GM19351 (cell line): ENCODE measurements around the gene WNT5B.
A peak's percentile ranks its signal among the peaks of the same experiment; 100 is the strongest.

Experiments used
- ATAC-seq: cut with Tn5 transposase; IDR thresholded peaks from one replicate; pipeline ENCODE4 v1.9.1; 2021; ENCODE audit warnings: mild to moderate bottlenecking, moderate library complexity; ENCODE audit not compliant: unreplicated experiment

The WNT5B gene

DNA sequence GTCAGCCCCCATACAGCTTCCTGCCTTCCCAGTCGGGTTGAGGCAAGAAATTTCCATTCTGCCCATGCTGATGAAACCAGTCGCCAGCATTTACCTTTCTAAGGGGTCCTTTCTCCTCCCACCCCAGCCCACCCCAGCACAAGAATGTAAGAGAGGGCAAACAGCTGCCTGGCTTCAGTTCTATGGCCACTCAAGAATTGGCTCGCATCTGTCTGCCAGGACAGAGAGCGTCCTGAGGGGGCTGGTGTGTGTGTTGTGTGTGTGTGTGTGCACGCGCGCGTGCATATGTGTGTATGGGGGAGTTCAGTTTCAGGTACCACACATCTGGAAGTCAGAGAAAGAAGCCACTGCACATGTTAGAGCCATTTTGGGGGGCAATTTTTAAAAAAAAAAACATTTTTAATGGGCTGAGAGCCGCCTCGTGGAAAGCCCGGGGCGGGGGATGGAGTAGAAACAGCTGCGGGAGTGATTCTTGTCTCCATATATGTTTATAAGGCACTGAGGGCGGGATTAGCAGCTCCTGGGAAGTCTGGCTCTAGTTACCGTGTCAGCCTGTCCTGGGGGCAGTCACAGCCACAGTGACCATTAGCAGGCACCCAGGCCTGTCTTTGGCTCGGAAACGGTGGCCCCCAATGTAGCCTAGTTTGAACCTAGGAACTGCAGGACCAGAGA, at the start of gene WNT5B:
Gene WNT5B, plus strand, starts transcription at position 566 of the 672 bp plus-strand sequence. CDS start 2,124 bp downstream, outside the sequence.
- no peak for ATAC-seq

GRCh38 chr12:1579651-1580435, 49.2 kb upstream of the WNT5B start:
- ATAC-seq = no peak

DNA sequence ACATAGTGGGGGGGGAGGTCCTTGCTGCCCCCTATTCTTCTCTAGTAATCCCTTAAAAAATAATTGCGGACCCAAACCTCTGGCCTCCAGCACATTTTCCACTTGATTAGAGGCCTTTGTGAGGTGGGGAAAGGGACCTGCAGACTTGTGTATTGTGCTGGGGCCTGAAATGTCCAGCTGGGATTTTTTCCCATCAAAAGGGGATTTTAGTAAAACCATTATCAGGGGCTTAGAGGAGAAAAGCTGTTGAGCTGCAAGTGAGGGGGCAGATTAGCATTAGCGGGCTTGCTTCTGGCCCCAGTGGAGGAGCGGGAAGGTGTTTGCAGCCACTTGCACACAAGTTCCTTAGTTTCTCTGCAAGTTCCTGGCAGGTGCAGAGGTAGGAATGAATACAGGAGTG, 48.5 kb upstream of the WNT5B start:
- ATAC-seq = no peak

GRCh38 chr12:1581973-1582708, 46.9 kb upstream of the WNT5B start:
- ATAC-seq = no peak

DNA sequence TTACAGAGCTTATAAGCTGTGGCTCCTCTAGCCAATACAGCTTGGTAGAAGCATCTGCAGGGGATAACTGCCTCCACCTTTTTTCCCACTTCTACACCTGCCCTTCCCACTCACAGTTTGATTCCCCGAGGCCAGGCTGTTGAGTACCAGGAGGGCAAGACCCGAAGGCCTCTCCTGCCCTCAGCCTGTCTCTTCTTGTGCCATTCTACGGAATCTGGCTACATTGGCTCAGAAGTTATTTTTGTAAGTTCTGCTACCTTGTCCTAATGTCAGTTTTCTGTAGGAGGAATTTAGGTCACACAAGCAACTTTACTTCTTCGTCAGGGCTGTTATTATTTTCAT, 46.4 kb upstream of the WNT5B start:
- no peak for ATAC-seq

DNA sequence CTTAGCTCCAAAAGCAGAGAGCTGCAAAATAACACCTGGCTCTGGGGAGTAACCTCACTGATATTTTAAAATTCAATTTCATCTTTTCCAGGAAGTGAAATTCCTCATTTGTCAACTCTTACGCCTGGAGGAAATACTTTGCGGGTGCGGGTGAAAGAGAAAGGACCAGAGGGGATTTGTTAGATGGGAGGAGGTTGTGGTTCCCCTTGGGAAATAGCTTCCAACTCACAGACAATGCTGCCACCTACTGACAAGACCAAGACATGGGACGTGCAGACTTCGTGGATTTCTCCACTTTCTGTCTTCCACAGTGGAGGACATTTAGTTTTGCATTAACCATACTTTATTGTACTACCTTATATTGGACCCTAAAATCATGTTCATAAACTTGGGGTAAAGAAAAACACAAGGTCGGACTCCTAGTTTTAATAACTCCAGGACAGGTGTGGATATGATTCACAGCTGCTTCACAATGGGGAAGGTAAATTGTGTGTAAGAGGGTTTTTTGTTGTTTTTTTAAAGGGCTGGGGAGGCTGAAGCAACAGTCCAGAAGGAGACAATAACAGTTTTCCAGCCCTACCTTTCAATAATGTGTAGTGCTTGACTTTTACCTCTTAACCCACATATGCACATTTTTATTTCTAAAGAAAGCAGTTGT, 45.5 kb upstream of the WNT5B start:
- no peak for ATAC-seq

DNA sequence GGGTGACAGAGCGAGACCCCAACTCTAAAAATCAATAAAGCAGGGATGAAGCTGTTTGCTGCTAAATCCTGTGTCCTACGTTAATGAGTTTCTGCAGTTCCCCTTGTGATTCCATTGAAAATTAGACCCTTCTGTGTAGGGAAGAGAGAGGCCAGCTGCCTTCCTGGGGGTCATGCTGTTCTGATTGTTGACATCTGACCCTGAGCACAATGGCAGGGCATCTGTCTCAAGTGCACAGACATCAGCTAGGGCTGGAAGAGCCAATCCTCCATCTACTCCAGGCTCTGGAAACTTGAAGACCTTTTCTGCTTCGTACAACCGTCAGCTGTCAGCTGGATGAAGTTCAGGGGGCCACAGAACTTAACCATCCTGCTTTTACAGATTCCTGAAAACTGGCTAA, 44.7 kb upstream of the WNT5B start:
- ATAC-seq = no peak

- no peak for ATAC-seq
Measured at GRCh38 chr12:1587927-1588574, 41.0 kb upstream of the WNT5B start.

- no peak for ATAC-seq
Measured at GRCh38 chr12:1588575-1588947, 40.5 kb upstream of the WNT5B start.

GRCh38 chr12:1590221-1590979, 38.6 kb upstream of the WNT5B start:
- ATAC-seq = no peak

DNA sequence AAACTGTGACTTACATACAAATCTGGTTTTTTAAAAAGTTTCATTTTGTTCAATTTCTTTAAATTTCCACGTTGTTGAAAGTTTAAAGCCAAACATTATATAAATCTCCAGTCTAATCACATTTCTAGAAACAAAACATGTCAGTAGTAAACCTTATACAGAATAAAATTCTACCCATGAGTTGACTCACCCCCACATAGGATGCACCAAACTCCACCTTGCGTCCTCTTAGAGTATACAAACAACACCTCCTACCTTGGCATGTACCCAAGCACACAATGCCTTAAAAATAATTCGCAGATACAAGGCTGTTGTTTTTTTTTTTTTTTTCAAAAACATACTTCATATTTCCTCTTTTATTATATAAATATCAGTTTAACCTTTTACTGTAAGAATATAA, 38.0 kb upstream of the WNT5B start:
- ATAC-seq = no peak

- ATAC-seq = no peak
Measured at GRCh38 chr12:1591543-1591942, 37.5 kb upstream of the WNT5B start.

DNA sequence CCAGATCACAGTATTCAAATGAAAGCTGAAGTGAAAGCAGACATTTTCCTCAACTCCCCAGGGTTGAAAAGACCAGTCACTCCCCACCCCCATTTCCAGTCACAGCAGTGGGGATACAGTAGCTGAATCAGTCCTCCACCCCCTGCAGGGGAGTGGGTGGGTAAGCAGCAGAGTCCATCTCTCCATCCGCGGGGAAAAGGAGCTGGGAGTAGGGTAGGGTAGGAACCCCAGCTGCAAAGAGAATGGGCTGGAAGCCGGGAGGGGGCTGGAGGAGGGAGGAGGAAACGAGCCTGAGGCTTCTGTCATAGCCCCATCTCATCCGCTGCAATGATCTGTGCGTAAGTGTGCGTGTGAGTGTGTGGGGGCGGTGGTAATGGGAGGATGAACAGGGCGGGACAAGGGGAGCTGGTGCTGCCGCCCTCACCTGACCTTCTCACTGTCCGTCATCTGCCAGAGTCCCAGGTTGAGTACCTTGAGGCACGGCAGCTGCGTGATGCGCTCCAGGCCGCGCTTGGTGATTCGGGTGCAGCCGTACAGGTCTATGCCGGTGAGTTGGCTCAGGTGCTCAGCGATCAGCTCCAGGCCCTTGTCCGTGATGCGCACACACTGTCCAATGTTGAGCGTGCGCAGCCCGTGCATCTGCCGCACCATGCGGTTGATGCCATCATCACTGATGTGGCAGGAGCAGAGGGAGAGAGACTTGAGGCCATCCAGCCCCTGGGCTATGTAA, 36.4 kb upstream of the WNT5B start:
- ATAC-seq = peak; percentile 31

DNA sequence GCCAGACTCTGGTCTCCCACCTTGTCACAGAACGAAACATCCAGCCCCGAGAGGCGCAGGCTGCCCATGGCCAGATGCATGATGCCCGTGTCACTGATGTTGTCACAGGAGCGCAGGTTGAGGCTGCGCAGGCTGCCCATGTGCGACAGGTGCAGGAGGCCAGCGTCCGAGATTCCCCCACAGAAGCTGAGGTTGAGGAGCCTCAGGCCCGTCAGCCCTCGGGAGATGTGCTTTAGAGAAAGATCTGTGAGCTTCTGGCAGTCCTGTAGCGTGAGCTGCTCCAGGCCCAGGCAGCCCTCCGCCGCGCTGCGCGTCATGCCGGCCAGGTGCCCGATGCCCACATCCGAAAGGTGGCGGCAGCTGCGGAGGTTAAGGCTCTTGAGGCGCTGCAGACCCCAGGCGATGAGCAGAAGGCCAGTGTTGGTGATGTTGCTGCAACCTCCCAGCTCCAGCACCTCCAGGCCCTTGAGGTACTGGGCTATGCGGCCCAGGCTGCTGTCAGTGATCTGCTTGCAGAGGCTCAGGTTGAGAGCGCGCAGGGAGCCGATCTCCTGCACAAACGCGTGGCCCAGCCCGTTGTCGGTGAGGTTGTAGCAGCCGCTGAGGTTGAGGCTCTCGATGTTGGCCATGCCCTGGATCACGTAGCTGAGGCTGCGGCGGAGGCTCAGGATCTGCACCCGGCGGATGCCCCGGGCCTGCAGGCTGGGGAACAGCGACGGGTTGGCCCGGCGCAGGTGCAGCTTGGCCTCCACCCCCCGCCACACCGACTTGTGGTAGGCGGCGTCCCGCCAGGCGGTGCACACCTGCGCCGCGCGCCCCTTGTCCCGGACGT, 35.6 kb upstream of the WNT5B start:
- ATAC-seq = peak; percentile 29

- peak; percentile 43 for ATAC-seq
Measured at GRCh38 chr12:1594006-1594260, 35.1 kb upstream of the WNT5B start.

DNA sequence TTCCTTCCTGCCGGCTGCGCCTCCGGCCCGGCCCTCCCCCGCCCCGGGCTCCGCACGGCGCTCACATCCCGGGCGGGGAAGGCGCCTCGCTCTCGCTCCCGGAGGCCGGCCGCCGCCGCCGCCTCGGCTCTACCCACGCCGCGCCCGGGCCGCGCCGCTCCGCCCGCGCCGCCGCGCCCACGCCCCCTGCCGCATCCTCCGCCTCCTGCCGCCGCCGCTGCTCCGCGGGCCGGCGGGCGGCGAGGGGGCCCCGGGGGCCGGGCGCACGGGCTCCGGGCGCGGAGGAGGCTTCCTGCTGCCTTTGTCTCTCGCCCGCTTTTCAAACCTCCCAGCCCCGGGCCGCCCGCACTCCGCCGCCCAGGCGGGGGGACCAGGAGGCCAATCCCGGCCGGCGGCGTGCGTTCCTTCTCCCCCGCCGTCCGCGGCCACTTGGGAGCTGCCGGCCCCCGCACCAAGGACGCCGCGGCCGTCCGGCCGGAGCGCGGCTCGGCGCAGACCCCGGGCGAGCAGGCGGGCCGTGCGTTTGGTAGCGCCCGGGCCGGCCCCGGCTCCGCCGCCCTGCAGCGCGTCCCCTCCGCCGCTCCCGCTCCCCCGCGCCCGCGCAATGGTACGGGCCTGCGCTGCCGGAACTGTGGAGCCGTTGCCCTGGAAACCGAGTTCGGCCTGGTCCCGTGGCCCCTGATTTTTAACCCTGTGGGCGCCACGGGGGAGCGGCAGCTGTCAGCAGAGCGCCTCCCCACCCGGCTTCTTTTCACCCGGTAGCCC, 34.6 kb upstream of the WNT5B start, which contains the start of gene FBXL14:
Gene FBXL14, minus strand, starts transcription at position 321 of the 765 bp plus-strand sequence. CDS start 515 bp downstream, outside the sequence.
- peak; percentile 49 for ATAC-seq

DNA sequence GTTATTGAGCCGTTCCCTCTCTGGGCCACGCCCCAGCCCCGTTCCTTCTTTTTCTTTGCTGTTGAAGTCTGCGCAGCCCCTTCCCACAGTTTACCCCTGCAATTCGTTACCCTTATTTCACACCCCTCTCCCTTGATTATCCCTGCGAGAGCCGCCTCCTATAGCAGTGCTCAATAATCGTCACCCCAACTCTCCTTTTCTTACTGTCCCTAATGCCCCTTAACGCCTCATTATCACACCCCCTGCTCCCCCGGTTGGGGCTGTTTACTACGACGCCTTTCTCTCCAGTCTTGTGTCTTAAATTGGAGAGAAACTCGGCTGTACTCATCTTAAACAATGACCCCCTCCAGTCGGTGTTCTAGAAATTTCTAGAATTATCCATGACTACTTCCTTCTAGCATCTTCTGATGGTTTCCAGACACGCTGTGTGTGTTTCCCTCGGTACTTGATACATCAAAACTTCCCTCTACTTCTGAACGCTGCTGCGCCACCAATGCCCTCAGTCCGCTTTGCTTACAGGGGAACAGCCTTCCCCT, 33.9 kb upstream of the WNT5B start:
- no peak for ATAC-seq
